AG10803 (cell line): ENCODE measurements around the gene TMEM53.

ENCODE experiments used
- DNase-seq: peaks from one replicate; pipeline ENCODE4 v3.0.0; 2010; ENCODE audit warnings: low read depth
- H3K4me3 ChIP-seq: 2 replicates; pipeline ENCODE4 v1.5.1; 2011; ENCODE audit warnings: mild to moderate bottlenecking, low read length, control low read depth
- CTCF ChIP-seq: conservative IDR thresholded peaks from 2 replicates; pipeline ENCODE4 v1.5.1; 2011; ENCODE audit warnings: mild to moderate bottlenecking, low read length, control low read depth, inconsistent platforms

TMEM53 gene

GRCh38 chr1:44625348-44625747, 48.9 kb downstream of the TMEM53 start:
- H3K4me3 ChIP-seq, result no peak overlapping the region
- DNase-seq, result peak; percentile 17
- no peak for TF ChIP-seq CTCF

- TF ChIP-seq CTCF, result no peak
- no peak for DNase-seq
- H3K4me3 ChIP-seq, result no peak overlapping the region
These were observed 49.9 kb downstream of the TMEM53 start for GRCh38 chr1:44624268-44624901.

- H3K4me3 ChIP-seq, result no peak overlapping the region
- no peak for TF ChIP-seq CTCF
- DNase-seq, result peak; percentile 82
These were observed 52.4 kb downstream of the TMEM53 start for GRCh38 chr1:44621841-44622286.

GRCh38 chr1:44620072-44620471, 54.2 kb downstream of the TMEM53 start:
- DNase-seq, result no peak
- TF ChIP-seq CTCF, result no peak

GRCh38 chr1:44619261-44619900, 54.9 kb downstream of the TMEM53 start:
- no peak overlapping the region for H3K4me3 ChIP-seq
- peak; percentile 91 for DNase-seq
- TF ChIP-seq CTCF, result no peak

More at GRCh38 chr1:44620072-44620471, 54.2 kb downstream of the TMEM53 start:
- no peak overlapping the region for H3K4me3 ChIP-seq

GRCh38 chr1:44617703-44618029, 56.6 kb downstream of the TMEM53 start:
- H3K4me3 ChIP-seq, result no peak overlapping the region
- no peak for TF ChIP-seq CTCF
- DNase-seq, result no peak
